HepG2 (cell line): ENCODE measurements around the gene GJD3. TPM values are rescaled to one million over a fixed set of nuclear protein-coding genes. Genes with fewer than 3 reads are reported as not detected.

Experiments used
- ATAC-seq: fragments of 200-7000 bp; cut with Tn5 transposase; 3 replicates; pipeline ENCODE4 v1.9.1; 2020; ENCODE audit warnings: mild to moderate bottlenecking, moderate library complexity
- BruUV-seq: library from RNA; stranded (reverse); fragments of 400-500 nt; replicated peaks from 2 replicates; lab custom pipeline; 2021; lab: Mats Ljungman, UMichigan
- CTCF ChIA-PET: fragments of 300-600 bp; formaldehyde crosslinking; extraction: SDS; loops from one replicate; lab custom pipeline; 2021; ENCODE audit warnings: low total read pairs, inconsistent platforms, low intra/inter-chr PET ratio; lab: Yijun Ruan, JAX
- POLR2A ChIA-PET: fragments of 350-600 bp; sonication (Branson Sonifier 250); formaldehyde crosslinking; loops from one replicate; lab custom pipeline; 2020; ENCODE audit warnings: antibody characterized with exemption, inconsistent platforms; lab: Yijun Ruan, JAX
- DNase-seq: peaks from one replicate; pipeline ENCODE4 v3.0.0-alpha.2; 2015; ENCODE audit warnings: low spot score
- FAIRE-seq: peaks from 3 replicates; lab custom pipeline; 2011; peaks lifted over from hg19 to GRCh38; lab: Jason Lieb, UNC
- H2AFZ ChIP-seq: one replicate; pipeline ENCODE4 v1.6.1; 2011; ENCODE audit warnings: low read length, inconsistent platforms
- H3K27ac ChIP-seq: fragments of 300-600 bp; 3 replicates; pipeline ENCODE4 v1.8.0; 2011; ENCODE audit warnings: mixed run types, mild to moderate bottlenecking, mixed read lengths, low read length, inconsistent platforms; ENCODE audit not compliant: insufficient read depth; ENCODE audit errors: extremely low read length
- H3K27me3 ChIP-seq, 2 experiments: fragments of 200-600 bp in 1 of 2; 2 replicates in 1 of 2; 3 replicates in 1 of 2; pipeline versions ENCODE4 v1.6.0 to v1.8.0; 2011; ENCODE audit warnings: low read length in 2 of 2, mild to moderate bottlenecking in 2 of 2, moderate library complexity in 2 of 2, inconsistent platforms in 1 of 2; ENCODE audit not compliant: insufficient read depth in 2 of 2, control insufficient read depth in 1 of 2
- H3K36me3 ChIP-seq, 2 experiments: fragments of 200-600 bp in 1 of 2; replicated peaks in 1 of 2; 2 replicates in 1 of 2; 3 replicates in 1 of 2; pipeline versions ENCODE4 v1.5.1 to v1.8.0; 2011; ENCODE audit warnings: low read length in 2 of 2, inconsistent platforms in 1 of 2; ENCODE audit not compliant: insufficient read depth in 2 of 2, control insufficient read depth in 1 of 2
- H3K4me1 ChIP-seq: 2 replicates; pipeline ENCODE4 v1.5.1; 2012; ENCODE audit warnings: low read length, inconsistent platforms; ENCODE audit not compliant: insufficient read depth
- H3K4me2 ChIP-seq: 2 replicates; pipeline ENCODE4 v1.6.0; 2011; ENCODE audit warnings: low read depth, low read length, inconsistent platforms
- H3K4me3 ChIP-seq, 3 experiments: fragments of 200-600 bp in 1 of 3; sonication (generic), shearing (Covaris generic) in 1 of 3; replicated peaks in 1 of 3; 2 replicates each; pipeline ENCODE4 v1.5.1; 2011 to 2016; ENCODE audit warnings: low read length in 3 of 3, inconsistent platforms in 2 of 3, low read depth in 2 of 3, mild to moderate bottlenecking in 2 of 3, control low read depth in 1 of 3, mixed read lengths in 1 of 3; ENCODE audit not compliant: insufficient read depth in 1 of 3
- H3K79me2 ChIP-seq: one replicate; pipeline ENCODE4 v1.6.1; 2011; ENCODE audit warnings: low read length, inconsistent platforms; ENCODE audit not compliant: insufficient read depth
- H3K9ac ChIP-seq: 2 replicates; pipeline ENCODE4 v1.6.0; 2011; ENCODE audit warnings: mild to moderate bottlenecking, low read depth, low read length, inconsistent platforms; ENCODE audit not compliant: insufficient read depth
- H3K9me3 ChIP-seq: 2 replicates; pipeline ENCODE4 v1.5.1; 2012; ENCODE audit warnings: mild to moderate bottlenecking, low read length
- H4K20me1 ChIP-seq: 2 replicates; pipeline ENCODE4 v1.6.0; 2011; ENCODE audit warnings: inconsistent platforms, mild to moderate bottlenecking, low read length, moderate library complexity; ENCODE audit not compliant: insufficient read depth
- PAX8 ChIP-seq: sonication (generic); formaldehyde crosslinking; IDR thresholded peaks from 2 replicates; pipeline ENCODE4 v1.8.0; 2022; ENCODE audit warnings: mild to moderate bottlenecking, missing genetic modification reagents, borderline replicate concordance
- RORA ChIP-seq: sonication (generic); formaldehyde crosslinking; IDR thresholded peaks from 2 replicates; pipeline ENCODE4 v1.5.0; 2020; ENCODE audit warnings: mild to moderate bottlenecking, missing genetic modification reagents, moderate library complexity
- SMARCE1 ChIP-seq: fragments of 450-650 bp; IDR thresholded peaks from 2 replicates; pipeline ENCODE4 v1.6.1; 2017; ENCODE audit warnings: borderline replicate concordance
- ZNF547 ChIP-seq: sonication (generic); formaldehyde crosslinking; IDR thresholded peaks from 2 replicates; pipeline ENCODE4 v1.5.1; 2020; ENCODE audit warnings: mild to moderate bottlenecking, missing genetic modification reagents
- ZNF589 ChIP-seq: sonication (generic); formaldehyde crosslinking; conservative IDR thresholded peaks from 2 replicates; pipeline ENCODE4 v1.8.0; 2022; ENCODE audit warnings: mild to moderate bottlenecking, moderate library complexity, missing genetic modification reagents
- ZNF615 ChIP-seq: sonication (generic); formaldehyde crosslinking; IDR thresholded peaks from 2 replicates; pipeline ENCODE4 v1.5.0; 2020; ENCODE audit warnings: mild to moderate bottlenecking, missing genetic modification reagents, borderline replicate concordance
- ZNF790 ChIP-seq: sonication (generic); formaldehyde crosslinking; IDR thresholded peaks from 2 replicates; pipeline ENCODE4 v1.8.0; 2022; ENCODE audit warnings: missing genetic modification reagents, mild to moderate bottlenecking, borderline replicate concordance
- ZSCAN29 ChIP-seq: sonication (generic); formaldehyde crosslinking; conservative IDR thresholded peaks from 2 replicates; pipeline ENCODE4 v1.4.0; 2020; ENCODE audit warnings: mild to moderate bottlenecking, missing genetic modification reagents
- WGBS: methylation state at CpG from one replicate; pipeline ENCODE4 v1.1.6; 2017; ENCODE audit warnings: low lambda C conversion rate; 5-methylcytosine and 5-hydroxymethylcytosine counted together
- in situ Hi-C: cut with HindIII; loops from 2 replicates; pipeline ENCODE4 v1.10.0; 2017; ENCODE audit warnings: low pct_unique_long_range_greater_than_20kb; ENCODE audit not compliant: extremely low pct_ligation_motif_present
- intact Hi-C: fragments of 100-400 bp; cut with micrococcal nuclease; formaldehyde crosslinking; loops from one replicate; pipeline ENCODE4 v1.10.0; 2022; ENCODE audit not compliant: unreplicated experiment
- polyA plus RNA-seq, 8 experiments: library from polyadenylated mRNA; depleted of rRNA in 3 of 8; stranded (reverse) in 7 of 8; unstranded in 1 of 8; fragments of >200 nt; fragmentation: Illumina TruSeq in 4 of 8; extraction: Trizol in 4 of 8; gene quantifications; 2 replicates each; pipeline versions ENCODE4 v1.2.1 to v1.2.3, GENCODE V29; 2011 to 2016; ENCODE audit warnings: low read depth in 4 of 8, missing spikeins in 1 of 8, mixed read lengths in 1 of 8; ENCODE audit not compliant: insufficient read depth in 1 of 8
- total RNA-seq, 5 experiments: library from RNA; depleted of rRNA; stranded (reverse); fragments of >200 nt; fragmentation: Illumina TruSeq; extraction: Trizol; gene quantifications; 2 replicates each; pipeline ENCODE4 v1.2.3, GENCODE V29; 2016; ENCODE audit warnings: low read depth in 1 of 5
- TF ChIP-seq, protein P1 (sequence below): sonication (generic); formaldehyde crosslinking; IDR thresholded peaks from 2 replicates; pipeline ENCODE4 v1.4.0; 2020; ENCODE audit warnings: missing genetic modification reagents
- TF ChIP-seq, protein P2 (sequence below): IDR thresholded peaks from 2 replicates; pipeline ENCODE4 v1.6.1; 2016; ENCODE audit warnings: low read depth
- TF ChIP-seq, protein P3 (sequence below): IDR thresholded peaks from 2 replicates; pipeline ENCODE4 v1.6.1; 2016; ENCODE audit warnings: control low read depth
- TF ChIP-seq, protein P4 (sequence below): sonication (generic); formaldehyde crosslinking; IDR thresholded peaks from 2 replicates; pipeline ENCODE4 v1.4.0; 2020; ENCODE audit warnings: missing genetic modification reagents

GJD3 gene
- total and polyA plus RNA-seq, 2 of the 13 experiments (the other 11 are each of a cell fraction or from before 2014, with no cell fraction given) = not detected

DNA sequence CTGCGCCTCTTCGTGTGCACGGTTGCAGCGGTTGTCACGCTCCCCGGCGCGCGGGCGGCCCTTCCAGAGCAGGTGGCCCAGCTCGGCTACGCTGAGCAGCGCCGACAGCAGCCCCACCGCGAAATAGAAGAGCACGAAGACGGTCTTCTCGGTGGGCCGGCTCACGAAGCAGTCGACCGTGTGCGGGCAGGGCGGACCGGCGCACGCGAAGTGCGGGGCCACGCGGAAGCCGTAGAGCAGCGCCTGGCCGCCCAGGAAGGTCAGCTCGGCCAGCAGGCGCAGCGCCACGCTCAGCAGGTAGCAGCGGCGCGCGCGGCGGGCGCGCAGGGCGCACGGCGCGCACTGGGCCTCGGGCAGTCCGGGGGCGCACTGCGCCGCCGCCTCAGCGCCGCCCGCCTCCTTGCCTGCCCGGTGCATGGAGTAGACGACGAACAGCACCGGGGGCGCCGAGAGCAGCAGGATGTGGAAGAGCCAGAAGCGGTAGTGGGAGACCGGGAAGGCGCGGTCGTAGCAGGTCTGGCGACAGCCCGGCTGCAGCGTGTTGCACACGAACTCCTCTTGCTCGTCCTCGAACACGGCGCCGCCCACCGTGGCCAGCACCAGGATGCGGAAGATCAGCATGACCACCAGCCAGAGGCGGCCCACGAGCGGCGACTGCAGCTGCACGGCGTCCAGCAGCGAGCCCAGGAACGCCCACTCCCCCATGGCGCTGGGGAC is 1.3 kb downstream of the GJD3 start:
- no peaks in the 10 kb centered on the region for H4K20me1 ChIP-seq
- POLR2A ChIA-PET = interaction anchor here (0.5 to 3.0 kb wide), 13 partner anchors 11 to 235 kb away, joined by 3 to 11 read pairs (median 4); partner anchors contain the start of genes RARA, TOP2A and WIPF2
- H3K4me2 ChIP-seq = peak overlapping the region; percentile 69
- DNase-seq (no peak), FAIRE-seq (no peak), ATAC-seq (no peak)
- in situ Hi-C loops (loop anchor here (5.0 kb wide), 1 partner anchor 169 kb away; no protein-coding TSS in a partner anchor), intact Hi-C loops (no loop called here)
- no peaks in the 10 kb centered on the region for H3K36me3 ChIP-seq
- H3K9me3 ChIP-seq = no peaks in the 10 kb centered on the region
- no peaks in the 10 kb centered on the region for H3K79me2 ChIP-seq
- H2AFZ ChIP-seq = no peak overlapping the region
- H3K9ac ChIP-seq = peak overlapping the region; percentile 59
- H3K27me3 ChIP-seq = peaks cover 0 to 11% of the 10 kb centered on the region in 2 experiments; a peak in 2 of 5 replicates
- TSS peak; percentile 62 for BruUV-seq
- CTCF ChIA-PET = interaction anchor here (1.1 to 2.3 kb wide), 3 partner anchors 52 to 170 kb away, joined by 3 to 7 read pairs (median 7); no protein-coding TSS in a partner anchor
- H3K4me1 ChIP-seq = peaks cover 36% of the 10 kb centered on the region
- peak overlapping the region; percentile 45 to 67 (median 60); a peak in 4 of 6 replicates for H3K4me3 ChIP-seq
- no peak overlapping the region for H3K27ac ChIP-seq
- 75% methylated on average over 77 of the region's 91 CpGs for WGBS
- TF ChIP-seq, protein P1, sequence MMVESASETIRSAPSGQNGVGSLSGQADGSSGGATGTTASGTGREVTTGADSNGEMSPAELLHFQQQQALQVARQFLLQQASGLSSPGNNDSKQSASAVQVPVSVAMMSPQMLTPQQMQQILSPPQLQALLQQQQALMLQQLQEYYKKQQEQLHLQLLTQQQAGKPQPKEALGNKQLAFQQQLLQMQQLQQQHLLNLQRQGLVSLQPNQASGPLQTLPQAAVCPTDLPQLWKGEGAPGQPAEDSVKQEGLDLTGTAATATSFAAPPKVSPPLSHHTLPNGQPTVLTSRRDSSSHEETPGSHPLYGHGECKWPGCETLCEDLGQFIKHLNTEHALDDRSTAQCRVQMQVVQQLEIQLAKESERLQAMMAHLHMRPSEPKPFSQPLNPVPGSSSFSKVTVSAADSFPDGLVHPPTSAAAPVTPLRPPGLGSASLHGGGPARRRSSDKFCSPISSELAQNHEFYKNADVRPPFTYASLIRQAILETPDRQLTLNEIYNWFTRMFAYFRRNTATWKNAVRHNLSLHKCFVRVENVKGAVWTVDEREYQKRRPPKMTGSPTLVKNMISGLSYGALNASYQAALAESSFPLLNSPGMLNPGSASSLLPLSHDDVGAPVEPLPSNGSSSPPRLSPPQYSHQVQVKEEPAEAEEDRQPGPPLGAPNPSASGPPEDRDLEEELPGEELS (CRISPR knock-in tag) = no peak
- TF ChIP-seq SMARCE1 = no peak
- 0 out of 2 replicates have a peak, but pooled peaks have one; percentile 3 for TF ChIP-seq ZSCAN29 (CRISPR knock-in tag)
- TF ChIP-seq RORA = no peak
- TF ChIP-seq, protein P2, sequence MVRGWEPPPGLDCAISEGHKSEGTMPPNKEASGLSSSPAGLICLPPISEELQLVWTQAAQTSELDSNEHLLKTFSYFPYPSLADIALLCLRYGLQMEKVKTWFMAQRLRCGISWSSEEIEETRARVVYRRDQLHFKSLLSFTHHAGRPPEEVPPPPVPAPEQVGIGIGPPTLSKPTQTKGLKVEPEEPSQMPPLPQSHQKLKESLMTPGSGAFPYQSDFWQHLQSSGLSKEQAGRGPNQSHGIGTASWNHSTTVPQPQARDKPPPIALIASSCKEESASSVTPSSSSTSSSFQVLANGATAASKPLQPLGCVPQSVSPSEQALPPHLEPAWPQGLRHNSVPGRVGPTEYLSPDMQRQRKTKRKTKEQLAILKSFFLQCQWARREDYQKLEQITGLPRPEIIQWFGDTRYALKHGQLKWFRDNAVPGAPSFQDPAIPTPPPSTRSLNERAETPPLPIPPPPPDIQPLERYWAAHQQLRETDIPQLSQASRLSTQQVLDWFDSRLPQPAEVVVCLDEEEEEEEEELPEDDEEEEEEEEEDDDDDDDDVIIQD (CRISPR knock-in tag) = no peak
- peak; percentile 12; the same call in 1 of the 2 replicates for TF ChIP-seq ZNF589 (CRISPR knock-in tag)
- no peak for TF ChIP-seq ZNF547 (CRISPR knock-in tag)
- no peak for TF ChIP-seq ZNF615 (CRISPR knock-in tag)
- TF ChIP-seq, protein P3, sequence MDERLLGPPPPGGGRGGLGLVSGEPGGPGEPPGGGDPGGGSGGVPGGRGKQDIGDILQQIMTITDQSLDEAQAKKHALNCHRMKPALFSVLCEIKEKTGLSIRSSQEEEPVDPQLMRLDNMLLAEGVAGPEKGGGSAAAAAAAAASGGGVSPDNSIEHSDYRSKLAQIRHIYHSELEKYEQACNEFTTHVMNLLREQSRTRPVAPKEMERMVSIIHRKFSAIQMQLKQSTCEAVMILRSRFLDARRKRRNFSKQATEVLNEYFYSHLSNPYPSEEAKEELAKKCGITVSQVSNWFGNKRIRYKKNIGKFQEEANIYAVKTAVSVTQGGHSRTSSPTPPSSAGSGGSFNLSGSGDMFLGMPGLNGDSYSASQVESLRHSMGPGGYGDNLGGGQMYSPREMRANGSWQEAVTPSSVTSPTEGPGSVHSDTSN (CRISPR knock-in tag) = no peak
- 0 out of 2 replicates have a peak, but pooled peaks have one; percentile 25 for TF ChIP-seq PAX8 (CRISPR knock-in tag)
- no peak for TF ChIP-seq ZNF790
- TF ChIP-seq, protein P4, sequence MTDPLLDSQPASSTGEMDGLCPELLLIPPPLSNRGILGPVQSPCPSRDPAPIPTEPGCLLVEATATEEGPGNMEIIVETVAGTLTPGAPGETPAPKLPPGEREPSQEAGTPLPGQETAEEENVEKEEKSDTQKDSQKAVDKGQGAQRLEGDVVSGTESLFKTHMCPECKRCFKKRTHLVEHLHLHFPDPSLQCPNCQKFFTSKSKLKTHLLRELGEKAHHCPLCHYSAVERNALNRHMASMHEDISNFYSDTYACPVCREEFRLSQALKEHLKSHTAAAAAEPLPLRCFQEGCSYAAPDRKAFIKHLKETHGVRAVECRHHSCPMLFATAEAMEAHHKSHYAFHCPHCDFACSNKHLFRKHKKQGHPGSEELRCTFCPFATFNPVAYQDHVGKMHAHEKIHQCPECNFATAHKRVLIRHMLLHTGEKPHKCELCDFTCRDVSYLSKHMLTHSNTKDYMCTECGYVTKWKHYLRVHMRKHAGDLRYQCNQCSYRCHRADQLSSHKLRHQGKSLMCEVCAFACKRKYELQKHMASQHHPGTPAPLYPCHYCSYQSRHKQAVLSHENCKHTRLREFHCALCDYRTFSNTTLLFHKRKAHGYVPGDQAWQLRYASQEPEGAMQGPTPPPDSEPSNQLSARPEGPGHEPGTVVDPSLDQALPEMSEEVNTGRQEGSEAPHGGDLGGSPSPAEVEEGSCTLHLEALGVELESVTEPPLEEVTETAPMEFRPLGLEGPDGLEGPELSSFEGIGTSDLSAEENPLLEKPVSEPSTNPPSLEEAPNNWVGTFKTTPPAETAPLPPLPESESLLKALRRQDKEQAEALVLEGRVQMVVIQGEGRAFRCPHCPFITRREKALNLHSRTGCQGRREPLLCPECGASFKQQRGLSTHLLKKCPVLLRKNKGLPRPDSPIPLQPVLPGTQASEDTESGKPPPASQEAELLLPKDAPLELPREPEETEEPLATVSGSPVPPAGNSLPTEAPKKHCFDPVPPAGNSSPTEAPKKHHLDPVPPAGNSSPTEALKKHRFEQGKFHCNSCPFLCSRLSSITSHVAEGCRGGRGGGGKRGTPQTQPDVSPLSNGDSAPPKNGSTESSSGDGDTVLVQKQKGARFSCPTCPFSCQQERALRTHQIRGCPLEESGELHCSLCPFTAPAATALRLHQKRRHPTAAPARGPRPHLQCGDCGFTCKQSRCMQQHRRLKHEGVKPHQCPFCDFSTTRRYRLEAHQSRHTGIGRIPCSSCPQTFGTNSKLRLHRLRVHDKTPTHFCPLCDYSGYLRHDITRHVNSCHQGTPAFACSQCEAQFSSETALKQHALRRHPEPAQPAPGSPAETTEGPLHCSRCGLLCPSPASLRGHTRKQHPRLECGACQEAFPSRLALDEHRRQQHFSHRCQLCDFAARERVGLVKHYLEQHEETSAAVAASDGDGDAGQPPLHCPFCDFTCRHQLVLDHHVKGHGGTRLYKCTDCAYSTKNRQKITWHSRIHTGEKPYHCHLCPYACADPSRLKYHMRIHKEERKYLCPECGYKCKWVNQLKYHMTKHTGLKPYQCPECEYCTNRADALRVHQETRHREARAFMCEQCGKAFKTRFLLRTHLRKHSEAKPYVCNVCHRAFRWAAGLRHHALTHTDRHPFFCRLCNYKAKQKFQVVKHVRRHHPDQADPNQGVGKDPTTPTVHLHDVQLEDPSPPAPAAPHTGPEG (CRISPR knock-in tag) = no peak; the same call in 1 of the 2 replicates
